Measurements from ENCODE around the gene FUT8. TPM values are rescaled to one million over a fixed set of nuclear protein-coding genes. Genes with fewer than 3 reads are reported as not detected.
A peak's percentile ranks its signal among the peaks of the same experiment; 100 is the strongest.

Gene FUT8
- total RNA-seq, 4 donors from 2014 or later = 29.2 to 55.5 (median 41.1) TPM

- no peak overlapping the region for H3K27ac ChIP-seq
- H3K9me3 ChIP-seq = no peaks in the 10 kb centered on the region
- 88 to 93% methylated on average over 4 to 13 of the region's 13 CpGs for WGBS, 2 donors
- H3K27me3 ChIP-seq = no peaks in the 10 kb centered on the region
- H3K4me3 ChIP-seq (replicated peaks in 1 of 3) = no peak overlapping the region
- DNase-seq = no peak
- TF ChIP-seq CTCF (IDR thresholded peaks at IDR 0.05) (no peak), POLR2A (IDR thresholded peaks at IDR 0.05) (no peak)
- intact Hi-C loops (cut with DNase I) = no loop called here
- H3K36me3 ChIP-seq = no peaks in the 10 kb centered on the region
- H3K4me1 ChIP-seq = peaks cover 0 to 7% of the 10 kb centered on the region in 2 donors
Observed at GRCh38 chr14:65470404-65470880, 57.9 kb downstream of the FUT8 start.

- no peak for DNase-seq
- TF ChIP-seq POLR2A (IDR thresholded peaks at IDR 0.05) (no peak), CTCF (IDR thresholded peaks at IDR 0.05) (no peak)
- Histone ChIP-seq H3K4me1 (peaks cover 0 to 7% of the 10 kb centered on the region in 2 donors), H3K27ac (peak overlapping the region in 1 of 3 donors; percentile 21), H3K36me3 (no peaks in the 10 kb centered on the region), H3K9me3 (no peaks in the 10 kb centered on the region), H3K4me3 (replicated peaks in 1 of 3) (no peak overlapping the region), H3K27me3 (no peaks in the 10 kb centered on the region)
- intact Hi-C loops (cut with DNase I) = no loop called here
- 67 to 80% methylated on average over 5 of the region's 5 CpGs for WGBS, 2 donors
Observed at GRCh38 chr14:65471038-65471878, 58.7 kb downstream of the FUT8 start.

- Histone ChIP-seq H3K27me3 (no peaks in the 10 kb centered on the region), H3K27ac (no peak overlapping the region), H3K4me1 (peaks cover 0 to 7% of the 10 kb centered on the region in 2 donors), H3K9me3 (no peaks in the 10 kb centered on the region), H3K4me3 (replicated peaks in 1 of 3) (no peak overlapping the region), H3K36me3 (no peaks in the 10 kb centered on the region)
- DNase-seq = no peak
- no peak for TF ChIP-seq POLR2A (IDR thresholded peaks at IDR 0.05)
- no peak for TF ChIP-seq CTCF (IDR thresholded peaks at IDR 0.05)
- intact Hi-C loops (cut with DNase I) = no loop called here
Observed at GRCh38 chr14:65472189-65472588, 59.7 kb downstream of the FUT8 start.

DNA sequence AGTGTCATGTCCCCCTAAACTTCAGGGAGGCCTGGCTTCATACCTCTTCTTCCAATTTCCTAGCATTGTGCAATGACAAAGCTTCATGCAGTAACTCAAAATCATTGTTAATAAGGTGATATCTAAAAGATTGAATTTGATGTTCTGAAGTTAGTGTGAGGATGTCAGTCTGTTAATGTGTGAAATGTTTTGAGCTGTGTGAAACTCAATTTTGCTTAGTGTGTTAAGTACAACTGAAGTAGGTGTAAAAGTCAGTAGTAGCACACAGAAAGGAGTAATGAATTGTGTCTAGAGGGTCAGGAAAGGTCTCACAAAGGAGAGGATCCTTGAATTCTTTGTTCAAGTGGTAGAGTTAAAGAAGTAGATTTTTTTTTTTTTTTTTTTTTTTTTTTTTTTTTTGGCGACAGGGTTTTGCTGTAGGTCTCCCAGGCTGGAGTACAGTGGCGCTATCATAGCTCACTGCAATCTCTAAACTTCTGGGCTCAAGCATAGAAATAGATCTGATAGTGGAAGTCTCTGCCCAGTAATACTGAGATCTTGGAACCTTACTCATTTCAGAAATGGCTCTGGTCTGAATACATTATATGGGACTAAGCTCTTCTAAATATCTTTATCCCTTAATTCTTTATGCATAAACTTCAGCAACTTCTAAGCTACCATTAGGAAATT lies 63.9 kb downstream of the FUT8 start:
- no peak overlapping the region for H3K4me3 ChIP-seq (replicated peaks in 1 of 3)
- H3K4me1 ChIP-seq = peaks cover 0 to 7% of the 10 kb centered on the region in 2 donors
- H3K27ac ChIP-seq = no peak overlapping the region
- no peaks in the 10 kb centered on the region for H3K9me3 ChIP-seq
- intact Hi-C loops (cut with DNase I) = no loop called here
- DNase-seq = no peak
- H3K36me3 ChIP-seq = no peaks in the 10 kb centered on the region
- 55 to 73% methylated on average over 2 of the region's 2 CpGs for WGBS, 2 donors
- no peak for TF ChIP-seq POLR2A (IDR thresholded peaks at IDR 0.05)
- peak in 1 of 6 experiments; percentile 10 for TF ChIP-seq CTCF (IDR thresholded peaks at IDR 0.05)
- H3K27me3 ChIP-seq = no peaks in the 10 kb centered on the region

DNA sequence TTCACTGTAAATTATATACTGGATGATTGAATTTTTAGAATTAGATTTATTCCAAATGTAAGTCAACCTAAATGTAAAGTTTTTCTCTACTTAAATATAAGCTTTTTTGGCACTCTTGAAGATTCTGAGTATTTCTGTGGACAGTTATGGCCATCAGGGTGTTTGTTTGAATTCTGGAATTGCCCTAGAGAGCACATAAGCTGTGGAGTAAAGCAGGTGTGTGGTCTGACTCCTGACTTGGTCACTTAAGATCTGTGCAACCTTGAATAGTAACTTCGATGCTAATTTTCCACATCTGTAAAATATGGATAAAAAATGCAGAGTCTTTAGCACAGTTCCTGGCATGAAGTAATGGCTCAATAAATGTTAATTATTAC lies 64.4 kb downstream of the FUT8 start:
- Histone ChIP-seq H3K4me3 (replicated peaks in 1 of 3) (no peak overlapping the region), H3K9me3 (no peaks in the 10 kb centered on the region), H3K4me1 (peaks cover 0 to 5% of the 10 kb centered on the region in 2 donors), H3K27ac (no peak overlapping the region), H3K27me3 (no peaks in the 10 kb centered on the region), H3K36me3 (no peaks in the 10 kb centered on the region)
- 96 to 97% methylated on average over 1 of the region's 1 CpG for WGBS, 2 donors
- intact Hi-C loops (cut with DNase I) = no loop called here
- no peak for TF ChIP-seq POLR2A (IDR thresholded peaks at IDR 0.05)
- no peak for DNase-seq

Measured in thyroid gland (tissue), 4 donors.